Colon (tissue), 2 donors: ENCODE results near the gene YTHDF1.
"Not testable (repeated sequence)": the region's sequence is repeated elsewhere in the genome, so short reads cannot be mapped to it uniquely, and the experiment has no call there.

Source experiments
- FAIRE-seq: peaks from 2 replicates; lab custom pipeline; 2012; peaks lifted over from hg19 to GRCh38; lab: Jason Lieb, UNC
- donor health status: control.
- donor health status: control.

YTHDF1 gene

DNA sequence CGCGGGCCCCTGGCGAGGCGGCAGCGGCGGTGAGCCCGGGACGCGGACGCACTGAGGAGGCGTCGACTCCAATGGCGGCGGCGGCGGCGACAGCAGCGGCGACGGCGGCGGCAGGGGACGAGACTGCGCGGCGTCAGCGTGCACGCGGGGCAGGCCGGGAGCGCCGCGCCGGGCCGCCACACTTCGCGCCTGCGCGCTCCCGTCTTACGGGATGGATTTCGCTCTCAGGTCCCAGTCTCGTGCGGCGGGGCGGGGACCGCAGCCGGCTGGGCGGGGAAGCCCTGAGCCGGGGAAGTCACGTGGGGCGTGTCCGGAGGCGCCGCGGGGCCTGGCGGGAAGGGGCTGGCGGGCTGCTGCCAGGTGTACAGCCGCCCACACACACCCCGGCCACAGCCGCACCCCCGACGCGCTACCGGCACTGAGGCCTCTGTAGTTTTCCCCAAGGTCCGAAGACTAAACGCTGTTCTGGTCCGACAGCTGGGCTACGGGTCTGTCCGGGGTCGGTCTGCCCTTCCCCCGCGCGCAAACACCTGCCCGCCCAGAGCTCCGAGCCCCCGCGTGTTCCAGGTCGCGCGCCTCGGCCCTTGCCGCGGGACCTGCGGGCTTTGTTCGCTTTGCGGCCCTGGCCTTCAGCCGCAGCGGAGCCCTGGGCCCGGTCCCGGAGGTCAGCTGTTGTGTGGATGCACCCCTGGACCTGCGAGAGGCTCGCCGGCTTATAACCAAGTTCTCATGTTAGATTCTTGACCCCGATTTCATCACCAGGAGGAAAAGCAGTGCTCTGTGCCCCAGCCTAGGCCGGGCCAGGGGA, at the start of gene YTHDF1:
YTHDF1 (minus strand) TSS at position 91 of the 808 bp plus-strand sequence. CDS start 239 bp downstream, outside the sequence.
- FAIRE-seq = no peak

DNA sequence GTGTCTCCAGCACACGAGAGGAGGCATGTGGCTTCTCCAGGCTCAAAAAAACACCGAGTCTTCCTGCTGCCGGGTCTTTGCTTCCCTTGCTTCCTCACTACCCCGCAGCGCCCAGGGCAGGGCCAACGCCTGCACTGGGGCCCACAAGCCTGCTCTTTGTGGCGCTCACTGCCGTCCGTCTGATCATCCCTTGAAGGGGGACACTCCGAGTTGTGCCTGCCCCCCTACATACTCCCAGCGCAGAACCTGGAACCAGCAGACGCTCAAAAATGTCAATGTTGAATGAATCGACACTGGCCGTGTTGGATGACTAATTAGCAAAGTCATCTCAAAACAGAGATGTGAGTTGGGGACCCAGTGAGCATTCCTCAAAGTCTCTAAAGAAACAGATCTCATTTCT, 48.6 kb upstream of the YTHDF1 start:
- no peak for FAIRE-seq

DNA sequence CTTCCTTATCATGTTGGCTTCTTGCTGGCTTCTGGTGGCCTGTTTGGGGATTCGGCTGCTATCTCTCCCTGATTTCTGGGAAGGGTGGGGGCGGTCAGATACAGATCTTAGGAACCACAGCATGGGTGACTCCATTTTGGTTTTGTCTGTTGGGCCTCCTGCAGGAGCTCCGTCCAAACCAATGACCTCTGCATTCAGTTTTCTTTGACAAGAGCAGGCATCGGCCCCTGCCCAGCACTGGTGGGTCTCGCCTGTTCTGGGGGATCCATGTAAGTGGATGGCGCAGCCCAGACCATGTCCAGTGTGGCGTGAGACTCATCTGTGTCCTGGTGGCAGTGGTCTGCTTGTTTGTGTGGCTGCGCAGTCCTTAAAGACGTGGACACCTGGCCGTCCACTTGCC, 48.1 kb upstream of the YTHDF1 start:
- FAIRE-seq = no peak

DNA sequence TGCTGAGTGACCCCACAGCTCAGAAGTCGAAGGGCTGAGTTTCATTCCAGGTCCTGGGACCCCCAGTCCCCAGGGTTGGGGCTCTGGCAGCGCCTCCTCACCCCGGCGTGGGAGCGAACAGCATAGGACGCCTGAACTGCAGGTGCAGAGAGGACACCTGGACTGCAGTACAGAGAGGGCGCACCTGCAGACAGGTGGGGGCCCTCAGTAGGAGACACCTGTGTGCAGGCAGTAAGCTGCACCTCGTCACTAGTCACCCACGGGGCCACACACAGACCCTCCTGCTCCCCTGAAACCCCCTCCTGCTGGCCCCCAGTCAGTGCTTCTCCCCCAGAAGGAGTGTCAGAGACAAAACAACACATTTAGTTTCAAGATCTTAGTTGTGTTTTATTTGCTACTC, 46.9 kb upstream of the YTHDF1 start:
- FAIRE-seq = no peak

GRCh38 chr20:63261795-63262528, 46.0 kb upstream of the YTHDF1 start:
- no peak for FAIRE-seq

DNA sequence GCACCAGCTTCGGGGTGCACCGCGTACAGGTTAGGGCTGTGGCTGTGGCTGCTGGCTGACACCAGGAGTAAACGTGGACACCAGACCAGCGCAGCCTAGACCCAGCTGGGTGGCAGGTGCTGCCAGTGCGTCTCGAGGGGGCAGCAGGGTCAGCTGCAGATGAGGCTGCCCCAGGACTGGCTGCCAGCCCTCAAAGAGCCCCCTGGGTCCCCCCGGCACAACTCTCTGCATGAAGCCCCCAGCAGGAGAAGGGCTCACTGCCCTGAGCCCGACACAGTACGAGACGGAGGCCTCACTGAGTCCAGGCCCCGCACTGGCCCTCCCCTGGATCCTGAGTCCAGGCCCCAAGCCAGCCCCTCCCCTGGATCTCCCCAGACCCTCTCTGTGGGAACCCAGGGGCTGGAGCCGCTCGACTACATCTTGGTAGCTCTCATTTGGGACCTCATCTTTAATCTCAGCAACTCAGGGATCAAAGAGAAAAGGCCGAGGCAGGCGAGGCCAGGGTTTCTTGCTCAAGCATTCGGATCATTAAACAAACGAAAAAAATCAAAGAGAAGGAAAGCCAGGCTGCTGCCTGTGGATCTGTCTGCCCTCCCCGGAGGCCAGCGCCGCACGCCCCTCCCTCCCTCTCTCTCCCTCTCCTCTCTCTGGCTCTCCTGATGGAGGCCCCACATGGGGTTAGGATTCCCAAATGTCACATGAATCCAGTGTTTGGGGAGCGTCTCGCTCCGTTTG, 45.3 kb upstream of the YTHDF1 start:
- no peak for FAIRE-seq

GRCh38 chr20:63260521-63260920, 44.6 kb upstream of the YTHDF1 start:
- FAIRE-seq = no peak

DNA sequence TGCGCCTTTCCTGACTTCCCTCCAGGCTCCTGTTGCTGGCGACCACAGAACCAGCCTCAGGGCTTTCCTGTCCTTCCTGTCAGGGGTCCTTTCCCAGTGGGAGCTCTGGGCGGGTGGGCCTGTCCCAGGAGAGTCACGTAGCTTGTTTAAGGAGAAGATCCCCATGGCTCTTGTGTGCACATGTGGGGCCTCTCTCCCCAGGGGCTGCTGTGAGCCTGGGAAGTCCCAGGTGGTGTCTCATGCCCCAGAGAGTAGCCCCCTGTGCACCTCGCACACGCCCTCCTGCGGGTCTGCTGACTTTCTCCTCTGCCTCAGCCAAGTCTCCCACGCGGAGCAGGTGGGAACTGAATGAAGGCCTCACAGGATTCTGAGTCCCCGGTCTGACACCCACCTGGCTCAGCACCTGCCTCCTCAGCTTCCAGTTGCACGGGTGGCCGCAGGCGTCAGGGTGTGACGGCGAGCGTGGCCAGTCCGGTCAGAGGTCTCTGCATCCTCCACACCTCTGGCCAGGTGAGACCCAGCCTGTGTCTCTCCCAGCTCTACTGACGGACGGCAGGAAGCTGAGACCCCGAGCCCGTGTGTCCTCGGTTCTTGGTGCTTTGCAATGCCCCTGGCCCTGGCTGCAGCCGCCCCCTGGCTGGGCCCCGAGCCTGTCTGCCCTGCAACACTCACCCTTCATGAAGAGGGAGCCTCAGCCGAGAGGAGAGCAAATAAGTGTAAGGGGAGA, 44.0 kb upstream of the YTHDF1 start:
- FAIRE-seq = no peak

DNA sequence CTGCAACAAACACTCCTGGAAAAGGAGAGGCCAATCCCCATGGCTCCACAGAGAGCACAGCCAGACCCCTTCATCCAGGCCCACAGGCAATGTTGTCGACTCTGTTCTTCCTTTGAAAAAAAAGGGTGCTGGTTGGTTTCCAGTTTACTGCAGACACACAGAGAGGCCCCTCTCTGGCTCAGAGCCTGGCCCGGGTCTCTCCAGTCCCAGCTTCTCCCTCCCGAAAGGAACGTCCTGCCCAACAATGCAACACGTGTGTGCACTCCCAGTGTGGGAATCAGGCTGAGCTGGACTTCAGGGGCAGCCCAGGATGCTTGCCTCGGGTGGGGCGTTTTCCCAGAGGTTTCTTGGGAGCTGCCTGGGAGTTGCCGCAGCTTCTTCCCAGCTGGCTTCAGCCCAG, 42.9 kb upstream of the YTHDF1 start:
- no peak for FAIRE-seq

GRCh38 chr20:63257629-63258028, 41.7 kb upstream of the YTHDF1 start:
- no peak for FAIRE-seq

- FAIRE-seq = no peak
These were observed 41.0 kb upstream of the YTHDF1 start for GRCh38 chr20:63256954-63257353.

DNA sequence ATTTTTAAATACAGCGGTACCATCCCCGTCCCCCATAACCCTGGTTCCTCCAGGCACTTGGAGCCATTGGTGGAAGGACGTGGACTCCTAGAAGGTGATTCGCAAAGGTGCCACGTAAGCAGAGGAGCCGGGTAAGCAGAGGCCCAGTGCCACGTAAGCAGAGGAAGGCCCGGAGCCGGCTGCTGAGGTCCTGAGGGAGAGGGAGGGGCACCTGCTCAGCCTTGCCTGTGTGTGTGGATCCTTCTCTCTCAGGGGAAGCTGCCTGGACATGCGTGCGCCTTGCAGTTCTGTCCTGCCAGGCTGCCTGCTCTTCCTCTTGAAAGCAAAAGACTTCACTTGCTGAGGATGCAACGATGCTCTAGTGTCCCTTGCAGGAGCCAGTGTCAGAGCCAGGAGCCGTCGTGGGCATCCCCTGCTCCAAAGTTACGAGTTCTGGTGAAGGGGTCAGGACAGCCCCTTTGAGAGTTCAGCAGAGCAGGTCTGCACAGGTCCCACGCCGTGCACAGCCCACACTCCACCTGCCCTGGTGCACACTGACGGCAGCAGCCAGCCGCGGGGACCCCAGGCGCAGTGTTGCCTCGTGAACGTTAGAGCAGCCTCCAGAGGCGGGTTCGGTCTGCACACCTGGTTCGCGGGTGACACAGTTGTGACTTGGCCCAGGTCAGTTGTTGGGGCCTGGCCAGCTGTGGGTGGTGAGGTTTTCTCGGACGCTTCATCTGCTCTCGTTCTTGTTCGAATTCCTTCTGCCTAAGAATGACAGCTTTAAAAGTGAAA, 40.2 kb upstream of the YTHDF1 start:
- FAIRE-seq = no peak

DNA sequence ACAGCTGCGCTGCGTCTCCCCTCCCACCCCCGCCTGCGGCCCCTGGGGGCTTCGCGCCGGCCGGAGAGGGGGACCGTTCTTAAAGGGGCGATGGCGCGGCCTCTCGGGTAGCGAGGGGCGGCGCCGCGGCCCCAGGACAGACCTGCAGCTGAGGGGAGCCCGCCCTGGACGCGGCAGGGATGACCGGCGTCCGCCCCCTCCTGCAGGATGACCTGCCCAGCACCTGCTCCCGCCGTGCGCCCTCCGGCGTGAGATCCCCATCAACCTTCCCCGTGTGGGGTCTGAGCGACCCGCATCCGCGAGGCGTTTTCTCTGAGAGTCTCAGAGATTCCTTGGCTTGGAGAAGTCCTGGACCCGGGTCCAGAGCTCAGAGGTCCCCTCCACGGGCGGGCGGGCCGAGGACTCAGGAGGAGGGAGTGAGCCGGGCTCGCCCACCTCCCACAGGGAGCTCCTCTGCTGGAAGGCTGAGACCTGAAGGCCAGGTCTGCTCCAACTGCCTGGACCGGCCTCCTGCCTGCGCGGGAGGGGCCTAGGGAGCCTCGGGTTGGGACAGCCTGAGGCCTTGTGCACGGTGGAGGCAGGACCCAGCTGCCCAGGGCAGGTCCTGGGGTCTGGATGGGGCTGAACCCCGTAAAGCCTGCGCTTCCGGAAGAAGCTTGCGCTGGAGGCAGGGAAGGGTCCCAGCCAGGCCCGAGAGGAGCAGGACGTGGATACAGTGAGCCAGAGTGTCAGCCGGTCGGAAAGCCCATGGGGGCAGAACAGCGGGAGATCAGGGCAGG, 38.9 kb upstream of the YTHDF1 start:
- no peak for FAIRE-seq

DNA sequence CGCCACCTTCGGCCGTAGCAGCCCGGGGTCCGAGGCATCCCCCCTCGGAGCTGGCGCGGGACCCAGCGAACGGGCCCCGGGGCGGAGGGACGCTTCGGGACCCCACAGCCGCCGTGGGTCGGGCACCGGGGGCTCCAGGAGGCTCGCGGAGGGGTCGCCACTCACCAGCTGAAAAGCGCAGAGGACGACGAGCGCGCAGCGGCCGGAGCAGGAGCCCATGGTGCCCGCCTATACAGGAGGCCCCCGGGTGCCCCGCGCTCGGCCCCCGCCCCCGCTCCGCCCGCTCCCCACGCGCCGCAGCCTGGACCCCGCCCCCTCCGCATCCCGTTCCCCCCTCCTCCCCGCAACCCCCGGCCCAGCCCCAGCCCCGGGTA, 38.3 kb upstream of the YTHDF1 start, which contains the start of gene NKAIN4:
NKAIN4 (minus strand) TSS at position 232 of the 374 bp plus-strand sequence; CDS start at position 219, 13 bp downstream.
- FAIRE-seq = no peak

- no peak for FAIRE-seq
These were observed 37.7 kb upstream of the YTHDF1 start for GRCh38 chr20:63253438-63254231.

GRCh38 chr20:63253065-63253437, 37.1 kb upstream of the YTHDF1 start:
- FAIRE-seq = no peak

DNA sequence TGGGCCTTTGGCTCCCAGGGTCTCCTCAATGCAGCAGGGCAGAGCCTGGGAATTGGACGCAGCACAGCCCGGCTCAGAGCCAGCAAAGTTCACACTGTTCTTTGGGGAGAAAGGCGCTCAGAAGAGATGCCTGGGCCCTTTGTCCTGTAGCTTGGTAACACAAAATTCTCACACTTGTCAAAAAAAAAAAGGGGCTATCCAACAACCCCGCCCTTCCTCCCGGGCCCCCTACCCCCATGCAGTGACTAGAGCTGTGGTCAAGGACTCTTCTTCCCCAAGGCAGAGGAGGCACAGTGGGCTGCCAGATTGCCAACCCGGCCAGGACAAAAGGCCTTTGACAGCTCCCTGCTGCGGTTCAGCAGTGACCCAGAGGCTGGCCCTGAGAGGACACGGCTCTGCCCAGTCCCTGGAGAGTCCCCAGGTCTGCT, 36.4 kb upstream of the YTHDF1 start:
- FAIRE-seq = no peak

- FAIRE-seq = not testable (repeated sequence)
These were observed 35.4 kb upstream of the YTHDF1 start for GRCh38 chr20:63251350-63251749.

- FAIRE-seq = no peak
These were observed 34.0 kb upstream of the YTHDF1 start for GRCh38 chr20:63249891-63250290.
